OCI-LY3 (cell line): ENCODE results near the gene HBG1.

ENCODE experiments used
- EZH2phosphoT487 ChIP-seq: fragments of 200-600 bp; shearing (Covaris generic); IDR thresholded peaks from 2 replicates; pipeline ENCODE4 v1.6.1; 2018; ENCODE audit warnings: antibody characterized with exemption, mixed run types, low read depth
- TF ChIP-seq, protein P1 (sequence below): fragments of 200-600, 300-600 bp; sonication (generic); IDR thresholded peaks from 2 replicates; pipeline ENCODE4 v1.5.1; 2014; ENCODE audit warnings: antibody characterized with exemption, low read length, low read depth

DNA sequence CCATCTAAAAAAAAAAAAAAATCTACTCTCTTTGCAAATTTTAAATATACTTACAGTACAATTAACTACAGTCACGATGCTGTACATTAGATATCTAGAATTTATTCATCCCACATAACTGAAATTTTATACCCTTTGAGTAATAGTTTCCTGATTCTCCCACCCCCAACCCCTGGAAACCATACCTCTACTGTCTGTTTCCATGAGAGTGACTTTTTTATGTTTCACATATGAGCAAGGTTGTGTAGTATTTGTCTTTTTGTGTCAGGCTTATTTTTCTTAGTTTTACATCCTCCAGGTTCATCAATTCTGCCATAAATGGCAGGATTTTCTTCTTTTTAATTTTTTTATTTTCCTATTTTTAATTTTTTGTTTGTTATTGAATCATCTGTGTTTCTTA lies 26.0 kb downstream of the HBG1 start:
- TF ChIP-seq, protein P1, sequence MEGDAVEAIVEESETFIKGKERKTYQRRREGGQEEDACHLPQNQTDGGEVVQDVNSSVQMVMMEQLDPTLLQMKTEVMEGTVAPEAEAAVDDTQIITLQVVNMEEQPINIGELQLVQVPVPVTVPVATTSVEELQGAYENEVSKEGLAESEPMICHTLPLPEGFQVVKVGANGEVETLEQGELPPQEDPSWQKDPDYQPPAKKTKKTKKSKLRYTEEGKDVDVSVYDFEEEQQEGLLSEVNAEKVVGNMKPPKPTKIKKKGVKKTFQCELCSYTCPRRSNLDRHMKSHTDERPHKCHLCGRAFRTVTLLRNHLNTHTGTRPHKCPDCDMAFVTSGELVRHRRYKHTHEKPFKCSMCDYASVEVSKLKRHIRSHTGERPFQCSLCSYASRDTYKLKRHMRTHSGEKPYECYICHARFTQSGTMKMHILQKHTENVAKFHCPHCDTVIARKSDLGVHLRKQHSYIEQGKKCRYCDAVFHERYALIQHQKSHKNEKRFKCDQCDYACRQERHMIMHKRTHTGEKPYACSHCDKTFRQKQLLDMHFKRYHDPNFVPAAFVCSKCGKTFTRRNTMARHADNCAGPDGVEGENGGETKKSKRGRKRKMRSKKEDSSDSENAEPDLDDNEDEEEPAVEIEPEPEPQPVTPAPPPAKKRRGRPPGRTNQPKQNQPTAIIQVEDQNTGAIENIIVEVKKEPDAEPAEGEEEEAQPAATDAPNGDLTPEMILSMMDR = no peak
- TF ChIP-seq EZH2phosphoT487 = no peak
